Mucosa of descending colon (tissue), 3 donors: Measurements from ENCODE around the gene GALT. TPM values are rescaled to one million over a fixed set of nuclear protein-coding genes. Genes with fewer than 3 reads are reported as not detected.

Experiments
- ATAC-seq: fragments of 200-7000 bp; cut with Tn5 transposase; one replicate; pipeline ENCODE4 v1.9.1; 2020; ENCODE audit warnings: mild to moderate bottlenecking, moderate library complexity
- DNase-seq, 3 donors: peaks; one replicate each; pipeline ENCODE4 v3.0.0-alpha.2; 2020
- H3K36me3 ChIP-seq: fragments of 200-600 bp; one replicate; pipeline ENCODE4 v1.8.0; 2021; ENCODE audit warnings: low read depth, mild to moderate bottlenecking
- H3K4me1 ChIP-seq: fragments of 200-600 bp; one replicate; pipeline ENCODE4 v1.8.0; 2021; ENCODE audit warnings: low read depth, mild to moderate bottlenecking
- H3K4me3 ChIP-seq: fragments of 200-600 bp; one replicate; pipeline ENCODE4 v1.8.0; 2021; ENCODE audit warnings: mild to moderate bottlenecking
- H3K9me3 ChIP-seq: fragments of 200-600 bp; one replicate; pipeline ENCODE4 v1.8.0; 2021; ENCODE audit warnings: mild to moderate bottlenecking
- intact Hi-C, 2 donors: fragments of 100-400 bp; cut with DNase I in 1 of 2; cut with micrococcal nuclease in 1 of 2; formaldehyde crosslinking; loops; one replicate each; pipeline versions ENCODE4 v1.11.0 to v1.11.1; 2022; cut with DNase I, micrococcal nuclease
- total RNA-seq, 3 donors: library from RNA; stranded (reverse); fragmentation: NEBNext Ultra II Directional in 2 of 3; extraction: Animal tissue kit (Norgen Biotek cat#: 25700) in 2 of 3; gene quantifications; one replicate each; pipeline versions ENCODE4 v1.2.1 to v1.2.4, GENCODE V29; 2021 to 2023
- TF ChIP-seq, protein P1 (sequence below): fragments of 200-600 bp; IDR thresholded peaks from one replicate; pipeline ENCODE4 v1.8.0; 2022; ENCODE audit warnings: antibody characterized with exemption, mild to moderate bottlenecking
- donor health status: DM: no; HTN: no; CAD: no; lungs with moderate emphysema.
- donor health status: DM: no; HTN: no; CAD: no.
- donor health status: DM: no; HTN: yes; CAD: no.

Gene GALT
- total RNA-seq, 3 donors from 2014 or later = 42.0 to 85.6 (median 63.3) TPM

DNA sequence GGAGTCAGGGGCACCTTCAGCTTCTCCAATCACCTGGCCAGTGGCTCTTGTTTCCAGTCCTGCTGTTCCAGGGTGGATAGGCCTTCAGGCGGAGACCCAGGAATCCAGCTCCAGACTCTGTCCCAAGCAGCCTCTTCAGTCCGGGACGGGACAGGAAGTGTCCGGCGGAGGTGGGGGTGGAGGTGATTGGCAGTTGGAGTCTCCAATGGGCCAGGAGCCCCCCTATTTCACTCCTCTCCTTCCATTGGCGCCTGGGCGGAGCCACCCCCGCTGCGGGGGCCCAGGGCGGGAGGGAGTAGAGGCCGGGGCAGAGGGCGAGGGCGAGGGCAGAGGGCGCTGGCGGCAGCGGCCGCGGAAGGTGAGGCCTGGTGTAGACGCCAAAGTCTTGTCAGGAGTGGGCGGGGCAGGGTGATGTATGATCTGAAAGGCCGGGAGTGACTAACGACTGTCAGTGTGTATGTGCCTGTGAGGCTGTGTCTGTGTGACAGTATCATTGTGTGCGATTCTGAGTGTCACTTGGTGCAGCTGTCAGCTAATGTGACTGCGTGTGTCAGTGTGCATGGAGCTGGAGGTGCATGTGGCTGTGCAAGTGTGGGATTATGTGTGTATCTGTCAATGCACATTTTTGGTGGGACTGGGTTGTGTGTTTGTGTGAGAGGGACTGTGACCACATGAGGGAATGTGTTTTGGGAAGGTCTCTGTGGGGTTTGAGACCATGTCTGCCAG lies 5.6 kb downstream of the GALT start, which contains the start of gene IL11RA:
TSS of gene IL11RA (plus strand) at position 310 of the 726 bp plus-strand sequence. CDS start 3,033 bp downstream, outside the sequence.
- Histone ChIP-seq H3K36me3 (no peaks in the 10 kb centered on the region), H3K4me1 (peaks cover 29% of the 10 kb centered on the region), H3K4me3 (peak within 1 kb of the TSS; percentile 3), H3K9me3 (no peaks in the 10 kb centered on the region)
- DNase-seq = peak; percentile 91 to 92 (median 92)
- TF ChIP-seq, protein P1, sequence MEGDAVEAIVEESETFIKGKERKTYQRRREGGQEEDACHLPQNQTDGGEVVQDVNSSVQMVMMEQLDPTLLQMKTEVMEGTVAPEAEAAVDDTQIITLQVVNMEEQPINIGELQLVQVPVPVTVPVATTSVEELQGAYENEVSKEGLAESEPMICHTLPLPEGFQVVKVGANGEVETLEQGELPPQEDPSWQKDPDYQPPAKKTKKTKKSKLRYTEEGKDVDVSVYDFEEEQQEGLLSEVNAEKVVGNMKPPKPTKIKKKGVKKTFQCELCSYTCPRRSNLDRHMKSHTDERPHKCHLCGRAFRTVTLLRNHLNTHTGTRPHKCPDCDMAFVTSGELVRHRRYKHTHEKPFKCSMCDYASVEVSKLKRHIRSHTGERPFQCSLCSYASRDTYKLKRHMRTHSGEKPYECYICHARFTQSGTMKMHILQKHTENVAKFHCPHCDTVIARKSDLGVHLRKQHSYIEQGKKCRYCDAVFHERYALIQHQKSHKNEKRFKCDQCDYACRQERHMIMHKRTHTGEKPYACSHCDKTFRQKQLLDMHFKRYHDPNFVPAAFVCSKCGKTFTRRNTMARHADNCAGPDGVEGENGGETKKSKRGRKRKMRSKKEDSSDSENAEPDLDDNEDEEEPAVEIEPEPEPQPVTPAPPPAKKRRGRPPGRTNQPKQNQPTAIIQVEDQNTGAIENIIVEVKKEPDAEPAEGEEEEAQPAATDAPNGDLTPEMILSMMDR = no peak
- intact Hi-C loops = no loop called here
- peak; percentile 92 for ATAC-seq

DNA sequence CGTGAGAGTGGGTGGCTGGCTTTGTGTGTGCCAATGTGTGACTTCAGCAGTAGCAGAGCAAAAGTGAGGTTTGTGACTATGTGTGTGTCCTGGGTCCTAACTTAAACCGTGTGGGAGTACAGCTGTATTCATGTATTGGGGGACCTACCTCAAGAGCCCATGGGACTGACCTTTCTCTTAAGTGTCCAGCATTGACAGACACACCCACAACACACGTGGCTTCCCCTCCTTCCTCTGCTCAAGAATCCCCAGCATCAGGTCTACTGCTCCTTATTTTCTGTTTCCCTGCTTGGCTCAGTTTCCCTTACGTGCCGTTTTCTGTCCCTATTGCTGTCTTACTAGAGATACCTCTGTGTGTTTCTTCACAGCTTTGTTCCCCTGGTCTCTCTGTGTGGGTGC lies 6.1 kb downstream of the GALT start:
- H3K36me3 ChIP-seq = no peaks in the 10 kb centered on the region
- intact Hi-C loops = no loop called here
- H3K4me3 ChIP-seq = no peak overlapping the region
- no peaks in the 10 kb centered on the region for H3K9me3 ChIP-seq
- DNase-seq = no peak
- TF ChIP-seq, protein P1 = no peak
- no peak for ATAC-seq
- peaks cover 25% of the 10 kb centered on the region for H3K4me1 ChIP-seq

DNA sequence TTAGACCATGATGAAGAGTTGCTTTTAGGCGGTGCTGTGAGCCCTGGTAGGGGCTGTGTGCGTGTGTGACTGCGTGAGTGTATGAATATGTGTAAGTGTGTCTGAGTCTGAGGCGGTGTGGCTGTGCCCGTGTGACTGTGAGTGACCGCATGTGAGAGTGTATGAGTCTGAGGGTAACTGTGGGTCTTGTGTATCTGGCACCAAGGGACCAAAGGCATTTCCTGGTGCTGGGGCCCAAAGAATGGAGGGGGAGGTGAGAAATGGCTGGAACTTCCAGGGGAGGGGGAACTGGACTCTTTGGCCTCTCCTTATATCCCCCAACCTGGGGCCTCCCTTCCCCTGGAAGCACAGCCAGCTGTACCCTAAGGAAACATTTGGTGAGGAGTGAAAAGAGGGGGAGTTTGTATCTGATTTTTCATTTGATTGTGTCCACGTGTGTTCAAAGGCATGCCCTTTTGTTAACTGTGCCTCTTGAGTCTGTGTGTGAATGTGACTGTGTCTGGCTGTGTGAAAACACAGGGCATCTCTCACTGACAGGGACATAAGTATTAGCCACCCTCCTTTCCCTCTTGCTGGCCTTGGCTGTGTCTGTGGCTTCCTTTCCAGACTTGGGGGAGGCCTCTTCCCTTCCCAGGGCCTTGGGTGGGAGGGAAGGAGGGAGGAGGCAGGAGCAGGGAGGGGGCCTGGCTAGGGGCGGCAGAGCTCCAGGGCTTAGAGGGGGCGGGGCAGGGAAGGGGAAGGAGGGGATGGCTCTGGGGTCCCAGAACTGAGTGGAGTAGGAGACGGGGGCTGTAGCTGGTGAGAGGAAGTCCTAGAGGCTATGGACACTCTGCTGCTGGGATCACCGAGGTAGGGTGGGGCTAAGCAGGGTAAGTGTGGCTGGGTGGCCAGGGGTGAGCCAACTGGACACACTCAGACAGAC lies 6.9 kb downstream of the GALT start:
- intact Hi-C loops = no loop called here
- Histone ChIP-seq H3K9me3 (no peaks in the 10 kb centered on the region), H3K36me3 (no peaks in the 10 kb centered on the region), H3K4me1 (peaks cover 17% of the 10 kb centered on the region), H3K4me3 (no peak overlapping the region)
- ATAC-seq (no peak), DNase-seq (peak in 1 of 3 donors; percentile 36)
- TF ChIP-seq, protein P1 = no peak

DNA sequence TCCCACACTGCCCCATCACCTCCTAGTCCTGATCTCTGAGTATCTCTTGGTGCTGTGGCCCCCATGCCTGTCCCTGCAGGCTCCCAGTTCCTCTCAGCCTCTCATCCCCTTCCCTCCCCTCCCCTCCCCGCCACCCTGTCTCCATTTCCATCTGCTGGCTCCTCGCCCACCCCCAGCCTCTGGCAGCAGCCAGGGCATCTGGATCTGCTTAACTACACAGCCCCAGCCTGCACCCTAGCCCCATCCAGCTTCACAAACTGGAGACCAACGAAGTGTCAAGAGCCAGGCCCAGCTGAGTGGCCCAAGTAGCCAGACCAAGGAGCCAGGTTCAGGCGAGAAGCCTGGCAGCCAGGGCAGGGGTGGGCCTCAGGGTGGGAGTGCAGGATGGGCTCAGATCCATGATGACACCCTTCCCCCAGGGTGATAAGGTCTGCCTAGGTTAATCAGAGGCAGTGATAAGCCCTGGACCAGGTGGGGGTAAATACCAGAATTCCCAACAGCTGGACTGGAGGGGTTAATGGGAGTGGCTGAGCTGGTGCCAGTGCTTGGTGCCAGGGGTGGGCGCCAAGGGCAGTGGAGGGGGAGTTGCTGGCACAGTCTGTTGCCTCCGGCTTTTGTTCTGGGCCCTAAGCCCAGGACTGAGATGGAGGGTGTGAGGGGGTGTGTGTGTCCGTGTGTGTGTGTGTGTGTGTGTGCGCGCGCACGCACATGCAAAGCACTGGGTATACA lies 8.0 kb downstream of the GALT start:
- no peak for ATAC-seq
- TF ChIP-seq, protein P1 = no peak
- H3K36me3 ChIP-seq = no peaks in the 10 kb centered on the region
- DNase-seq = peak in 1 of 3 donors; percentile 50
- intact Hi-C loops = no loop called here
- peaks cover 18% of the 10 kb centered on the region for H3K4me1 ChIP-seq
- no peak overlapping the region for H3K4me3 ChIP-seq
- H3K9me3 ChIP-seq = no peaks in the 10 kb centered on the region

DNA sequence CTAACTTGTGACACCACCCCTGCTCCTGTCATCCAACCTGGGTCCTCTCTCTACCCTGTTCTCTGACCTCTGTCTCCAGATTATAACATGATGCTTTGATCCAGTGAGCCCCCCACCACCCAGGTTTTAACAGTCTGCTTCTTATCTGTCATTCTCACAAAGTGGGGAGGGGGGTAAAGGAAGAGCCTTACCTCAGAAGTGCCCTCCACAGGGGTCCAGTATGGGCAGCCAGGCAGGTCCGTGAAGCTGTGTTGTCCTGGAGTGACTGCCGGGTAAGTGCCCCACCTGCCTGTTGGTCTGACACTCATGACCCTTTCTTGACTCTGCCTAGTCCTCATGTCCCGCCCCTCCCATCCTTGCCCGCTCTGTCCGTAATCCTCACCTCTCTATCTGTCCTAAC lies 8.9 kb downstream of the GALT start:
- peaks cover 23% of the 10 kb centered on the region for H3K4me1 ChIP-seq
- intact Hi-C loops = no loop called here
- H3K4me3 ChIP-seq = no peak overlapping the region
- ATAC-seq = no peak
- H3K36me3 ChIP-seq = no peaks in the 10 kb centered on the region
- H3K9me3 ChIP-seq = no peaks in the 10 kb centered on the region
- TF ChIP-seq, protein P1 = no peak
- DNase-seq = no peak
